NCI-H526 (cell line): Measurements from ENCODE around the gene BSCL2.
"Not testable (repeated sequence)": the region's sequence is repeated elsewhere in the genome, so short reads cannot be mapped to it uniquely, and the experiment has no call there.

ENCODE experiments used
- DNase-seq, 2 experiments: peaks; one replicate each; lab custom pipeline; 2025; lab: John Stamatoyannopoulos, UW

BSCL2 gene

GRCh38 chr11:62719302-62719978 is 12.2 kb upstream of the BSCL2 start:
- no peak for DNase-seq

- DNase-seq = no peak
Observed at GRCh38 chr11:62716816-62717215, 9.6 kb upstream of the BSCL2 start.

- DNase-seq = no peak
Observed at GRCh38 chr11:62716206-62716605, 9.0 kb upstream of the BSCL2 start.

GRCh38 chr11:62715150-62716130 is 8.2 kb upstream of the BSCL2 start:
- DNase-seq = no peak

- no peak for DNase-seq
Observed at GRCh38 chr11:62713343-62713742, 6.1 kb upstream of the BSCL2 start.

GRCh38 chr11:62712861-62713260 is 5.6 kb upstream of the BSCL2 start:
- no peak for DNase-seq

GRCh38 chr11:62712276-62712812 is 5.1 kb upstream of the BSCL2 start:
- no peak for DNase-seq

GRCh38 chr11:62710001-62710345 is 2.7 kb upstream of the BSCL2 start:
- no peak for DNase-seq

- DNase-seq = peak; percentile 98 to 99
Observed at GRCh38 chr11:62709247-62710000, 2.2 kb upstream of the BSCL2 start.

GRCh38 chr11:62708793-62709192 is 1.6 kb upstream of the BSCL2 start:
- peak in 1 of 2 experiments; percentile 62 for DNase-seq

- DNase-seq = peak in 1 of 2 experiments; percentile 41
Observed at GRCh38 chr11:62708392-62708791, 1.2 kb upstream of the BSCL2 start.

- DNase-seq = no peak
Observed at GRCh38 chr11:62706850-62707247, 375 bp downstream of the BSCL2 start.

GRCh38 chr11:62705880-62706849 is 1.1 kb downstream of the BSCL2 start:
- DNase-seq = peak; percentile 95 to 99

- DNase-seq = peak; percentile 44 to 65
Observed at GRCh38 chr11:62705413-62705812, 1.8 kb downstream of the BSCL2 start.

GRCh38 chr11:62703921-62704320 is 3.3 kb downstream of the BSCL2 start:
- not testable (repeated sequence) for DNase-seq

- DNase-seq = no peak
Observed at GRCh38 chr11:62702246-62702645, 5.0 kb downstream of the BSCL2 start.

GRCh38 chr11:62694455-62695167 is 12.6 kb downstream of the BSCL2 start:
- peak; percentile 66 to 87 for DNase-seq

GRCh38 chr11:62693624-62694023 is 13.6 kb downstream of the BSCL2 start:
- not testable (repeated sequence) for DNase-seq

- DNase-seq = no peak
Observed at GRCh38 chr11:62689421-62690183, 17.6 kb downstream of the BSCL2 start, which contains the start of gene LRRN4CL. Gene LRRN4CL, minus strand, starts transcription at chr11:62689530. Its CDS starts 1,022 bp downstream, at chr11:62688508.
